K562 (cell line): ENCODE measurements around the gene RHNO1. TPM values are rescaled to one million over a fixed set of nuclear protein-coding genes. Genes with fewer than 3 reads are reported as not detected.

Experiments used
- ATF1 ChIP-seq, 2 experiments: fragments of 450-650 bp in 1 of 2; IDR thresholded peaks; 2 replicates each; pipeline ENCODE4 v1.6.1; 2016; ENCODE audit warnings: missing compliant biosample characterization in 1 of 2, missing genetic modification characterization in 1 of 2
- BHLHE40 ChIP-seq: IDR thresholded peaks from 2 replicates; pipeline ENCODE4 v1.6.1; 2011; ENCODE audit warnings: low read length, improper control_type of control experiment
- CBFA2T2 ChIP-seq: fragments of 450-650 bp; conservative IDR thresholded peaks from 2 replicates; pipeline ENCODE4 v1.6.1; 2017; ENCODE audit warnings: mild to moderate bottlenecking
- CREBBP ChIP-seq: IDR thresholded peaks from one replicate; pipeline ENCODE4 v1.6.1; 2012; ENCODE audit warnings: low read depth, mild to moderate bottlenecking, control low read depth, inconsistent platforms, low read length
- CREM ChIP-seq: IDR thresholded peaks from 2 replicates; pipeline ENCODE4 v1.6.1; 2014; ENCODE audit warnings: antibody characterized with exemption, low read depth
- ESRRB ChIP-seq: fragments of 250-450 bp; sonication (Bioruptor Pico); IDR thresholded peaks from 2 replicates; pipeline ENCODE4 v1.5.0; 2020; ENCODE audit warnings: mild to moderate bottlenecking, moderate library complexity, borderline replicate concordance
- MYBL2 ChIP-seq, 2 experiments: fragments of 450-650 bp in 1 of 2; sonication (generic) in 1 of 2; formaldehyde crosslinking in 1 of 2; IDR thresholded peaks; 2 replicates each; pipeline versions ENCODE4 v1.6.1 to v1.8.1; 2017 to 2022; ENCODE audit warnings: borderline replicate concordance in 1 of 2, inconsistent platforms in 1 of 2, low read depth in 1 of 2, mild to moderate bottlenecking in 1 of 2, missing genetic modification reagents in 1 of 2, moderate library complexity in 1 of 2
- POLR2AphosphoS5 ChIP-seq: IDR thresholded peaks from 2 replicates; pipeline ENCODE4 v1.6.1; 2011; ENCODE audit warnings: mild to moderate bottlenecking, low read depth, low read length, moderate library complexity; ENCODE audit not compliant: control insufficient read depth, insufficient read depth
- TAF7 ChIP-seq: fragments of 450-650 bp; IDR thresholded peaks from 2 replicates; pipeline ENCODE4 v1.6.1; 2016; ENCODE audit warnings: missing genetic modification characterization, missing compliant biosample characterization
- TBP ChIP-seq: optimal IDR thresholded peaks from 2 replicates; pipeline ENCODE3; 2011; ENCODE audit warnings: low read depth, low read length, improper control_type of control experiment
- TRIM24 ChIP-seq, 2 experiments: fragments of 450-650 bp; IDR thresholded peaks; 2 replicates each; pipeline ENCODE4 v1.6.1; 2016
- ZNF232 ChIP-seq: sonication (generic); formaldehyde crosslinking; IDR thresholded peaks from 2 replicates; pipeline ENCODE4 v1.8.0; 2022; ENCODE audit warnings: mild to moderate bottlenecking, missing genetic modification reagents
- ZNF507 ChIP-seq: conservative IDR thresholded peaks from 2 replicates; pipeline ENCODE4 v1.6.1; 2017; ENCODE audit warnings: missing genetic modification characterization, missing compliant biosample characterization
- ZNF551 ChIP-seq: fragments of 250-450 bp; sonication (Bioruptor Pico); IDR thresholded peaks from 2 replicates; pipeline ENCODE4 v1.5.0; 2021; ENCODE audit warnings: mild to moderate bottlenecking, moderate library complexity
- ZNF830 ChIP-seq: fragments of 250-450 bp; sonication (Bioruptor Pico); IDR thresholded peaks from 2 replicates; pipeline ENCODE4 v1.5.0; 2021; ENCODE audit warnings: mild to moderate bottlenecking
- polyA plus RNA-seq, 8 experiments: library from polyadenylated mRNA; depleted of rRNA in 4 of 8; stranded (reverse) in 5 of 8; unstranded in 3 of 8; fragments of >200 nt; fragmentation: Nextera tagmentation in 2 of 8; fragmentation: Illumina TruSeq in 1 of 8; extraction: Ambion mirVana in 2 of 8; extraction: Trizol in 1 of 8; gene quantifications; 2 replicates each; pipeline versions ENCODE4 v1.2.1 to v1.2.3, GENCODE V29; 2011 to 2014; ENCODE audit warnings: inconsistent platforms in 1 of 8, missing spikeins in 1 of 8
- total RNA-seq, 7 experiments: library from RNA; depleted of rRNA in 6 of 7; stranded (reverse); fragments of >200 nt in 6 of 7; fragmentation: Illumina TruSeq in 2 of 7; extraction: Trizol in 2 of 7; gene quantifications; 2 replicates each; pipeline versions ENCODE4 v1.2.1 to v1.2.3, GENCODE V29; 2011 to 2021; ENCODE audit warnings: low replicate concordance in 1 of 7
- TF ChIP-seq, protein P1 (sequence below): fragments of 450-650 bp; IDR thresholded peaks from 2 replicates; pipeline ENCODE4 v1.6.1; 2017; ENCODE audit warnings: antibody characterized with exemption, mild to moderate bottlenecking
- TF ChIP-seq, protein P2 (sequence below): sonication (generic); formaldehyde crosslinking; IDR thresholded peaks from 2 replicates; pipeline ENCODE4 v1.5.0; 2020; ENCODE audit warnings: missing genetic modification reagents
- TF ChIP-seq, protein P3 (sequence below): conservative IDR thresholded peaks from 2 replicates; pipeline ENCODE4 v1.6.1; 2011; ENCODE audit warnings: low read depth, mild to moderate bottlenecking, low read length; ENCODE audit not compliant: control insufficient read depth
- TF ChIP-seq, protein P4 (sequence below): fragments of 200-800 bp; sonication (Bioruptor generic); IDR thresholded peaks from 2 replicates; pipeline ENCODE4 v1.6.1; 2017; ENCODE audit warnings: missing genetic modification characterization, missing compliant biosample characterization

RHNO1 gene
- total and polyA plus RNA-seq, 9 of the 15 experiments (the other 6 are each of a cell fraction or from before 2014, with no cell fraction given), result 20.8 to 62.7 (median 28.8) TPM

DNA sequence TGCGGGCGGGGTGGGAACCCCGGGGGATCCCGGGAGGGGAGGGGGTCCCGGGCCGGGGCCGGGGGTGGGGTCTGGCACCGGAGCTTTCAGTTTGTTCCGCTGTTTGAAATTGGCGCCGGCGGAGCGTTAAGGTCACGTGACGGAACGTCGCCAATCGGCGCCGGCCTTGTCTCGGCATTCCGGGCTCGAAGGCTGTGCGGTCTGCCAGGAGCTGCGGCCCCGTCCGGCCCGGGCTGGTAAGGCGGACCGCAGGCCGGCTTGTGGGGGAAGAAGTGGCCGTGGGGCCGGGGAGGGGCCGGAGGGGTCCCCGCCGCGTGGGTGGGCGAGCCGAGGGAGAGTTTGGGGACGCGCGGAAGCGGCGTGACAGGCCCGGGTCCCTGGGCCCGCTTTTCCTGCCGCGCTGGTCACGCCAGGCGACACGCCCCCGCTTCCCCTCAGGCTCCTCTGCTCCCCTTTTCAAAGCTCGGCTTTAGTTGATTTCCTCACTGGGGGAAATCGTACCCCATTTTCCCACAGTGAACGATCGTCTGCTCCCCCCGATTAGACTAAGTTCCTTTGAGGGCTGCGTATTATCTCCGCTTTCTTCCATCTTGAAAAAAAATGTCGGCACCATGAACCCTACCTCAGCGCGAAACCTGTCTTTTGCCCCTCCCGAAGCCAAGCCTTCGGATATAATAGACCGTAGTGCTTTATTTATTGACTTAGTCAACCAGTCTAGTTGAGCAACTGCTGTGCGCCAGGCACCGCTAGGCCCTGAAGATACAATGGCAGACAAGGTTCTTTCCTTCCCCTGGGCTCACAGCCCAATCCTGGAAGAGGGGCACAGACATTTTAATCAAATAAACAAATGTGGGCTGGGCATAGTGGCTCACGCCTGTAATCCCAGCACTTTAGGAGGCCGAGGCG, at the start of gene RHNO1, which contains the start of gene FOXM1 (continued):
- TF ChIP-seq, protein P1, sequence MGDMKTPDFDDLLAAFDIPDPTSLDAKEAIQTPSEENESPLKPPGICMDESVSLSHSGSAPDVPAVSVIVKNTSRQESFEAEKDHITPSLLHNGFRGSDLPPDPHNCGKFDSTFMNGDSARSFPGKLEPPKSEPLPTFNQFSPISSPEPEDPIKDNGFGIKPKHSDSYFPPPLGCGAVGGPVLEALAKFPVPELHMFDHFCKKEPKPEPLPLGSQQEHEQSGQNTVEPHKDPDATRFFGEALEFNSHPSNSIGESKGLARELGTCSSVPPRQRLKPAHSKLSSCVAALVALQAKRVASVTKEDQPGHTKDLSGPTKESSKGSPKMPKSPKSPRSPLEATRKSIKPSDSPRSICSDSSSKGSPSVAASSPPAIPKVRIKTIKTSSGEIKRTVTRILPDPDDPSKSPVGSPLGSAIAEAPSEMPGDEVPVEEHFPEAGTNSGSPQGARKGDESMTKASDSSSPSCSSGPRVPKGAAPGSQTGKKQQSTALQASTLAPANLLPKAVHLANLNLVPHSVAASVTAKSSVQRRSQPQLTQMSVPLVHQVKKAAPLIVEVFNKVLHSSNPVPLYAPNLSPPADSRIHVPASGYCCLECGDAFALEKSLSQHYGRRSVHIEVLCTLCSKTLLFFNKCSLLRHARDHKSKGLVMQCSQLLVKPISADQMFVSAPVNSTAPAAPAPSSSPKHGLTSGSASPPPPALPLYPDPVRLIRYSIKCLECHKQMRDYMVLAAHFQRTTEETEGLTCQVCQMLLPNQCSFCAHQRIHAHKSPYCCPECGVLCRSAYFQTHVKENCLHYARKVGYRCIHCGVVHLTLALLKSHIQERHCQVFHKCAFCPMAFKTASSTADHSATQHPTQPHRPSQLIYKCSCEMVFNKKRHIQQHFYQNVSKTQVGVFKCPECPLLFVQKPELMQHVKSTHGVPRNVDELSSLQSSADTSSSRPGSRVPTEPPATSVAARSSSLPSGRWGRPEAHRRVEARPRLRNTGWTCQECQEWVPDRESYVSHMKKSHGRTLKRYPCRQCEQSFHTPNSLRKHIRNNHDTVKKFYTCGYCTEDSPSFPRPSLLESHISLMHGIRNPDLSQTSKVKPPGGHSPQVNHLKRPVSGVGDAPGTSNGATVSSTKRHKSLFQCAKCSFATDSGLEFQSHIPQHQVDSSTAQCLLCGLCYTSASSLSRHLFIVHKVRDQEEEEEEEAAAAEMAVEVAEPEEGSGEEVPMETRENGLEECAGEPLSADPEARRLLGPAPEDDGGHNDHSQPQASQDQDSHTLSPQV, result no peak
- TF ChIP-seq MYBL2 (IDR thresholded peaks at IDR 0.05; ENCODE audit: low read depth) (peak; percentile 89), MYBL2 (CRISPR knock-in tag; IDR thresholded peaks at IDR 0.05; ENCODE audit: borderline replicate concordance) (no peak), TBP (peak; percentile 53), TAF7 (tag) (0 out of 2 replicates have a peak, but pooled peaks have one; percentile 13), ZNF551 (CRISPR knock-in tag) (no peak), ZNF507 (tag) (no peak), BHLHE40 (peak; percentile 82), TRIM24 (IDR thresholded peaks at IDR 0.05) (no peak), CREM (peak; percentile 65), CBFA2T2 (peak; percentile 83), ZNF830 (CRISPR knock-in tag) (no peak), POLR2AphosphoS5 (peak; percentile 41; the same call in 1 of the 2 replicates), ESRRB (CRISPR knock-in tag) (no peak), ZNF232 (CRISPR knock-in tag) (no peak), CREBBP (no peak), ATF1 (CRISPR knock-in tag; IDR thresholded peaks at IDR 0.05) (no peak), ATF1 (tag; IDR thresholded peaks at IDR 0.05) (peak; percentile 31; the same call in 1 of the 2 replicates)
- TF ChIP-seq, protein P2, sequence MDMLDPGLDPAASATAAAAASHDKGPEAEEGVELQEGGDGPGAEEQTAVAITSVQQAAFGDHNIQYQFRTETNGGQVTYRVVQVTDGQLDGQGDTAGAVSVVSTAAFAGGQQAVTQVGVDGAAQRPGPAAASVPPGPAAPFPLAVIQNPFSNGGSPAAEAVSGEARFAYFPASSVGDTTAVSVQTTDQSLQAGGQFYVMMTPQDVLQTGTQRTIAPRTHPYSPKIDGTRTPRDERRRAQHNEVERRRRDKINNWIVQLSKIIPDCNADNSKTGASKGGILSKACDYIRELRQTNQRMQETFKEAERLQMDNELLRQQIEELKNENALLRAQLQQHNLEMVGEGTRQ, result peak; percentile 95
- TF ChIP-seq, protein P3, sequence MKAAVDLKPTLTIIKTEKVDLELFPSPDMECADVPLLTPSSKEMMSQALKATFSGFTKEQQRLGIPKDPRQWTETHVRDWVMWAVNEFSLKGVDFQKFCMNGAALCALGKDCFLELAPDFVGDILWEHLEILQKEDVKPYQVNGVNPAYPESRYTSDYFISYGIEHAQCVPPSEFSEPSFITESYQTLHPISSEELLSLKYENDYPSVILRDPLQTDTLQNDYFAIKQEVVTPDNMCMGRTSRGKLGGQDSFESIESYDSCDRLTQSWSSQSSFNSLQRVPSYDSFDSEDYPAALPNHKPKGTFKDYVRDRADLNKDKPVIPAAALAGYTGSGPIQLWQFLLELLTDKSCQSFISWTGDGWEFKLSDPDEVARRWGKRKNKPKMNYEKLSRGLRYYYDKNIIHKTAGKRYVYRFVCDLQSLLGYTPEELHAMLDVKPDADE, result peak; percentile 38; the same call in 1 of the 2 replicates
- TF ChIP-seq, protein P4, sequence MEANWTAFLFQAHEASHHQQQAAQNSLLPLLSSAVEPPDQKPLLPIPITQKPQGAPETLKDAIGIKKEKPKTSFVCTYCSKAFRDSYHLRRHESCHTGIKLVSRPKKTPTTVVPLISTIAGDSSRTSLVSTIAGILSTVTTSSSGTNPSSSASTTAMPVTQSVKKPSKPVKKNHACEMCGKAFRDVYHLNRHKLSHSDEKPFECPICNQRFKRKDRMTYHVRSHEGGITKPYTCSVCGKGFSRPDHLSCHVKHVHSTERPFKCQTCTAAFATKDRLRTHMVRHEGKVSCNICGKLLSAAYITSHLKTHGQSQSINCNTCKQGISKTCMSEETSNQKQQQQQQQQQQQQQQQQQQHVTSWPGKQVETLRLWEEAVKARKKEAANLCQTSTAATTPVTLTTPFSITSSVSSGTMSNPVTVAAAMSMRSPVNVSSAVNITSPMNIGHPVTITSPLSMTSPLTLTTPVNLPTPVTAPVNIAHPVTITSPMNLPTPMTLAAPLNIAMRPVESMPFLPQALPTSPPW (CRISPR knock-in tag), result peak; percentile 34
